Heart right ventricle (tissue), 16 donors: ENCODE results near the gene MROH7. TPM values are rescaled to one million over a fixed set of nuclear protein-coding genes. Genes with fewer than 3 reads are reported as not detected.

Source experiments
- ATAC-seq, 8 donors: fragments of 200-7000 bp; cut with Tn5 transposase; one replicate each; pipeline ENCODE4 v1.9.1; 2020; ENCODE audit warnings: mild to moderate bottlenecking in 8 of 8, moderate library complexity in 8 of 8, moderate number of reproducible peaks in 1 of 8
- DNase-seq, 2 donors: peaks; one replicate each; pipeline ENCODE4 v3.0.0-alpha.2; 2020
- H3K27ac ChIP-seq, 10 donors: fragments of 200-600 bp; sonication (generic) in 2 of 10; one replicate each; pipeline versions ENCODE4 v1.5.0 to v1.8.0; 2020 to 2022; ENCODE audit warnings: mild to moderate bottlenecking in 3 of 10
- H3K27me3 ChIP-seq, 7 donors: fragments of 200-600 bp; one replicate each; pipeline ENCODE4 v1.8.0; 2021 to 2022; ENCODE audit warnings: mild to moderate bottlenecking in 2 of 7
- H3K36me3 ChIP-seq, 9 donors: fragments of 200-600 bp; sonication (generic) in 1 of 9; one replicate each; pipeline versions ENCODE4 v1.5.0 to v1.8.0; 2020 to 2022; ENCODE audit warnings: mild to moderate bottlenecking in 2 of 9
- H3K4me1 ChIP-seq, 9 donors: fragments of 200-600 bp; sonication (generic) in 1 of 9; one replicate each; pipeline versions ENCODE4 v1.5.0 to v1.8.0; 2020 to 2022; ENCODE audit warnings: mild to moderate bottlenecking in 4 of 9
- H3K4me3 ChIP-seq, 10 donors: fragments of 200-600 bp; sonication (generic) in 2 of 10; one replicate each; pipeline versions ENCODE4 v1.5.0 to v1.8.0; 2020 to 2022; ENCODE audit warnings: mild to moderate bottlenecking in 7 of 10, moderate library complexity in 2 of 10
- H3K9me3 ChIP-seq, 11 donors: fragments of 200-600 bp in 10 of 11; sonication (generic) in 2 of 11; one replicate each; pipeline versions ENCODE4 v1.5.0 to v1.8.0; 2013 to 2022; ENCODE audit warnings: mild to moderate bottlenecking in 2 of 11, control low read depth in 1 of 11, moderate library complexity in 1 of 11
- WGBS, 2 donors: extraction: QIAGEN DNeasy Blood & Tissue Kit; methylation state at CpG; one replicate each; pipeline ENCODE4 v1.1.7; 2013; ENCODE audit warnings: inconsistent platforms in 1 of 2; 5-methylcytosine and 5-hydroxymethylcytosine counted together
- intact Hi-C, 10 donors: fragments of 100-400 bp; cut with DNase I; formaldehyde crosslinking; loops; one replicate each; pipeline versions ENCODE4 v1.11.1 to v1.14.2; 2022
- polyA plus RNA-seq, 2 donors: library from polyadenylated mRNA; stranded (reverse); fragments of 200-250 nt; gene quantifications; one replicate each; pipeline ENCODE4 v1.2.3, GENCODE V29; 2013
- total RNA-seq, 10 donors: library from RNA; stranded (reverse); fragmentation: NEBNext Ultra II Directional in 3 of 10; extraction: Animal tissue kit (Norgen Biotek cat#: 25700) in 3 of 10; gene quantifications; one replicate each; pipeline versions ENCODE4 v1.2.1 to v1.2.4, GENCODE V29; 2021 to 2023
- TF ChIP-seq, protein P1 (sequence below), 9 donors: fragments of 200-600 bp; sonication (generic) in 2 of 9; IDR thresholded peaks; one replicate each; pipeline versions ENCODE4 v1.5.0 to v1.8.0; 2021 to 2022; ENCODE audit warnings: antibody characterized with exemption in 9 of 9, mild to moderate bottlenecking in 5 of 9, moderate library complexity in 1 of 9
- donor health status: Arrhythmogenic right ventricular cardiomyopathy.
- donor health status: ischemic (EF 13 %, LVEDD 7.1; RV severe dilation, severe dysfunction).
- donor health status: healthy with polysubstance abuse.
- donor health status: DM: no; HTN: yes; CAD: no.
- donor health status: DM: no; HTN: no; CAD: no.
- donor health status: ischemic (EF 25% LVEDD 6.9; RV normal size, moderate dysfunction).
- donor health status: ischemic (EF 25% LVEDD 5.7; RV mildly dilated, moderate dysfunction).
- donor health status: healthy.
- donor health status: DM: yes; HTN: yes; CAD: no.
- donor health status: Ischemic cardiomyopathy.
- donor health status: ischemic (EF 35%, LVEDD 5.7; RV mildly dilated, moderate dysfunction).
- donor health status: nonischemic (EF 11% LVEDD 7.7; RV severe dilation, severe dysfunction).
- donor health status: DM: yes; HTN: yes; CAD: no.
- donor health status: PGD.
- donor health status: ischemic (EF 29% LVEDD 5.4; RV normal size, mild dysfunction).
- donor health status: nonischemic (EF 23%, LVEDD 6.1; RV moderate dilation, normal function).

MROH7 gene
- total and polyA plus RNA-seq, 12 donors = 2.1 to 25.8 (median 12.8) TPM

DNA sequence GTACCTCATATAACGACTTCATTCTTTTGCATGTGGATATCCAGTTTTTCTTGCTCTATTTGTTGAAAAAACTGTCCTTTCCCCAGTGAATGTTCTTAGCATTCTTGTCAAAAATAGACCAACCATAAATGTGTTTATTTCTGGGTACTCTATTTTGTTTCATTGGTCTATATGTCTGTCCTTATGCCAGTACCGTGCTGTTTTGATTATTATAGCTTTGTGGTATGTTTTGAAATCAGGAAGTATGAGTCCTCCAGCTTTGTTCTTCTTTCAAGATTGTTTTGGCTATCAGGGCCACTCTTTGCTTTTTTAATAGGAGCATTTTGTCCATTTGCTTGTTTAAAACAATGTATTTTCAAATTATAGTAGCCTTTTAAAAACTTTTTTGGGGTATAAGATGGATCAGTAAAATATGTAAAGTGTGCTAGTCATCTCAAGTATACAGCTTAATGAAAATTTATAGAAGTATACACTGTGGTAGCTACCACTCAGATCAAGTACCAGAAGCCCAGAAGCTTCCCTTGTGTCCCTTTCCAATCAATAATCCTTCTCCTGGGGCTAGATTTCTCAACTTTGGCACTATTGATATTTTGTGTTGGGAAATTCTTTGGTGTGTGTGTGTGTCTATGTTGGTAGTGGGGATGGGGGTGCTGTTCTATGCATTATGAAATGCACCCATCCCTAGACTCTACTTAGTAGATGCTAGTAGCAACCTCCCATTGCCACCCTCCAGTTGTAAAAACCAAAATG lies 16.8 kb downstream of the MROH7 start:
- intact Hi-C loops = no loop called here
- Histone ChIP-seq H3K9me3 (peaks cover 0 to 23% (median 7%) of the 10 kb centered on the region in 11 donors), H3K27ac (no peak overlapping the region), H3K36me3 (peaks cover 0 to 36% (median 0%) of the 10 kb centered on the region in 9 donors), H3K27me3 (no peaks in the 10 kb centered on the region), H3K4me1 (no peaks in the 10 kb centered on the region), H3K4me3 (no peak overlapping the region)
- WGBS, 2 donors = 92 to 94% methylated on average over 2 of the region's 2 CpGs
- TF ChIP-seq, protein P1, sequence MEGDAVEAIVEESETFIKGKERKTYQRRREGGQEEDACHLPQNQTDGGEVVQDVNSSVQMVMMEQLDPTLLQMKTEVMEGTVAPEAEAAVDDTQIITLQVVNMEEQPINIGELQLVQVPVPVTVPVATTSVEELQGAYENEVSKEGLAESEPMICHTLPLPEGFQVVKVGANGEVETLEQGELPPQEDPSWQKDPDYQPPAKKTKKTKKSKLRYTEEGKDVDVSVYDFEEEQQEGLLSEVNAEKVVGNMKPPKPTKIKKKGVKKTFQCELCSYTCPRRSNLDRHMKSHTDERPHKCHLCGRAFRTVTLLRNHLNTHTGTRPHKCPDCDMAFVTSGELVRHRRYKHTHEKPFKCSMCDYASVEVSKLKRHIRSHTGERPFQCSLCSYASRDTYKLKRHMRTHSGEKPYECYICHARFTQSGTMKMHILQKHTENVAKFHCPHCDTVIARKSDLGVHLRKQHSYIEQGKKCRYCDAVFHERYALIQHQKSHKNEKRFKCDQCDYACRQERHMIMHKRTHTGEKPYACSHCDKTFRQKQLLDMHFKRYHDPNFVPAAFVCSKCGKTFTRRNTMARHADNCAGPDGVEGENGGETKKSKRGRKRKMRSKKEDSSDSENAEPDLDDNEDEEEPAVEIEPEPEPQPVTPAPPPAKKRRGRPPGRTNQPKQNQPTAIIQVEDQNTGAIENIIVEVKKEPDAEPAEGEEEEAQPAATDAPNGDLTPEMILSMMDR (IDR thresholded peaks at IDR 0.05) = no peak
- ATAC-seq (no peak), DNase-seq (no peak)

DNA sequence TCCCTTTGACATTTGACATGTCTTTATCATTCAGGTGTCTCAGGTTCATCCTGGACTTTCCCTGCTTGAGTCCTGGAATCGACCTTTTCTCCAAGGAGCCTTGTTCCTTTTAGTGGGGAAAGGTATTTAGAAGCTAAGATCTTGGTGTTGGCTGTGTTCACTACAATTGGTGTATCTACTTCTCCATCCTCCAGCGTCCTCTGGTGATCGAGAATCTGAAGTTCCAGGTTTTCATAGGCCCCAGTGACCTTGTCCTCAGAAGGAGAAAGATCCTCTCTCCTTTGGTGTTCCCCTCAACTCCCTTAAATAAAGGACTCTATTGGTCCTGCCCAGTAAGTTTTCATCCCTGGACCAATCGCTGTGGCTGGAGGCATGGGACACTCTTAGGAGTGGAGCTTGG lies 22.1 kb downstream of the MROH7 start:
- TF ChIP-seq, protein P1 (IDR thresholded peaks at IDR 0.05) = no peak
- no peak overlapping the region for H3K27ac ChIP-seq
- peaks cover 0 to 28% (median 0%) of the 10 kb centered on the region in 9 donors for H3K36me3 ChIP-seq
- no peaks in the 10 kb centered on the region for H3K4me1 ChIP-seq
- no peak overlapping the region for H3K4me3 ChIP-seq
- ATAC-seq (no peak), DNase-seq (no peak)
- intact Hi-C loops = no loop called here
- WGBS, 2 donors = 81 to 84% methylated on average over 4 of the region's 4 CpGs
- peaks cover 0 to 10% (median under 1%) of the 10 kb centered on the region in 11 donors for H3K9me3 ChIP-seq
- H3K27me3 ChIP-seq = no peaks in the 10 kb centered on the region

GRCh38 chr1:54664364-54664763 lies 22.8 kb downstream of the MROH7 start:
- WGBS, 2 donors = 54 to 71% methylated on average over 4 of the region's 4 CpGs
- ATAC-seq (peak in 4 of 8 donors; percentile 33 to 76 (median 48)), DNase-seq (no peak)
- intact Hi-C loops = no loop called here
- no peak overlapping the region for H3K27ac ChIP-seq
- H3K36me3 ChIP-seq = peaks cover 0 to 25% (median 0%) of the 10 kb centered on the region in 9 donors
- H3K9me3 ChIP-seq = peaks cover 0 to 8% (median 0%) of the 10 kb centered on the region in 11 donors
- H3K4me3 ChIP-seq = no peak overlapping the region
- H3K4me1 ChIP-seq = no peaks in the 10 kb centered on the region
- TF ChIP-seq, protein P1 (IDR thresholded peaks at IDR 0.05) = no peak
- H3K27me3 ChIP-seq = no peaks in the 10 kb centered on the region

- DNase-seq = no peak
- Histone ChIP-seq H3K27me3 (no peaks in the 10 kb centered on the region), H3K4me3 (no peak overlapping the region), H3K36me3 (peaks cover 0 to 11% (median 0%) of the 10 kb centered on the region in 9 donors), H3K9me3 (peaks cover 0 to 8% (median 0%) of the 10 kb centered on the region in 11 donors), H3K4me1 (no peaks in the 10 kb centered on the region), H3K27ac (no peak overlapping the region)
- TF ChIP-seq, protein P1 (IDR thresholded peaks at IDR 0.05) = no peak
- no peak for ATAC-seq
- 92 to 94% methylated on average over 5 of the region's 5 CpGs for WGBS, 2 donors
- intact Hi-C loops = no loop called here
These were observed 24.3 kb downstream of the MROH7 start for GRCh38 chr1:54665852-54666251.
